HG03354 (cell line): ENCODE data around the gene USP36.
"Not testable (repeated sequence)": the region's sequence is repeated elsewhere in the genome, so short reads cannot be mapped to it uniquely, and the experiment has no call there.

Source experiments
- ATAC-seq: cut with Tn5 transposase; IDR thresholded peaks from one replicate; pipeline ENCODE4 v1.9.1; 2021; ENCODE audit warnings: mild to moderate bottlenecking; ENCODE audit not compliant: unreplicated experiment, poor library complexity, severe bottlenecking

Gene USP36

DNA sequence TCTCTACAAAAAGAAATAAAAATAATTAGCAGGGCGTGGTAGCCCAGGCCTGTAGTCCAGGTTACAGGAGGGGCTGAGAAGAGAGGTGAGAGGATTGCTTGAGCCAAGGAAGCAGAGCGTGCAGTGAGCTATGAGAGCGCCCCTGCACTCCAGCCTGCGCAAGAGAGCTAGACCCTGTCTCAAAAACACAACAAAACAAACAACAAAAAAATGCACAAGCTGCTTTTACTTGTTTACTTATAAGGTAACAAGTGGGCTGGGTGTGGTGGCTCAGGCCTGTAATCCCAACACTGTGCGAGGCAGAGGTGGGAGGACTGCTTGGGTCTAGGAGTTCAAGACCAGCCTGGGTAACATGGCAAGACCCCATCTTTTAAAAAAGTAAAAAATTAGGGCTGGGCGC, 60.3 kb downstream of the USP36 start:
- no peak for ATAC-seq

DNA sequence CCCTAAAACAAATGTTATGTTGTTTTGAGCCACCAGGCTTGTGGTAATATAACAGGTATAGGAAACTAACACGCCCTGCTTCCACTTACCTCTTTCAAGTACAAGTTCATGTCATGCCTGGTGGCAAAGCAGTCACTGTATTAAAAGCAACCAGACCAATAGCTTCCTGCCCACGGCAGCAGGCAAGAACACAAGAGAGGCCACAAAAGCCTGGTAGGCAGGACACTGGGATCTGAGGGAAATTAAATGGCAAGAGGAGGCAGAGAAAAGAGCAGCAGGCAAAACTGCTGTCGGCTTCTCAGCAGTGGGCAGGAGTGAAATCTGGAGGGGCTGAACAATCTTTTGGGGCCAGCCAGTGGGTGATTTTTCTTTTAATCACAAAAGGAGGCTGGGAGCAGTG, 60.8 kb downstream of the USP36 start:
- no peak for ATAC-seq

DNA sequence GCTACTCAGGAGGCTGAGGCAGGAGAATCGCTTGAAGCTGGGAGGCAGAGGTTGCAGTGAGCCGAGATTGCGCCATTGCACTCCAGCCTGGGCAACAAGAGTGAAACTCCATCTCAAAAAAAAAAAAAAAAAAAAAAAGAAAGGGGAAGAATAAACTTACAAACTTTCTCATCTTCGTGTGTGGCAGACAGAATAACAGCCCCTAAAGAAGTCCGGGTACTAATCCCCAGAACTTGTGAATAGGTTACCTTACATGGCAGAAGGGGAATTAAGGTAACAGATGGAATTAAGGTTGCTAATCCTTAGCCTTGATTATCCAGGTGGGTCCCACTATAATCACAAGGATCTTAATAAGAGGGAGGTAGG, 61.3 kb downstream of the USP36 start:
- ATAC-seq, result not testable (repeated sequence)

DNA sequence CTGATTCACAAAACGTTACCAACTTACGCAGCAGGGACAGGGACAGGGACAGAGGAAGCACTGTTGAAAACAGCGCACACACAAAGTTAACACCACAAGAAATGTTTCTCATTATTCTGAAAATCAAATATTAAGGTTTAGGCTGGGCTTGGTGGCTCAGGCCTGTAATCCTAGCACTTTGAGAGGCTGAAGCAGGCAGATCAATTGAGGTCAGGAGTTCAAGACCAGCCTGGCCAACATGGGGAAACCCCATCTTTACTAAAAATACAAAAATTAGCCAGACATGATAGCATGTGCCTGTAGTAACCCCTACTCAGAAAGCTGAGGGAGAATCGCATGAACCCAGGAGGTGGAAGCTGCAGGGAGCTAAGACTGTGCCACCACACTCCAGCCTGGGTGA, 62.7 kb downstream of the USP36 start:
- ATAC-seq, result no peak

DNA sequence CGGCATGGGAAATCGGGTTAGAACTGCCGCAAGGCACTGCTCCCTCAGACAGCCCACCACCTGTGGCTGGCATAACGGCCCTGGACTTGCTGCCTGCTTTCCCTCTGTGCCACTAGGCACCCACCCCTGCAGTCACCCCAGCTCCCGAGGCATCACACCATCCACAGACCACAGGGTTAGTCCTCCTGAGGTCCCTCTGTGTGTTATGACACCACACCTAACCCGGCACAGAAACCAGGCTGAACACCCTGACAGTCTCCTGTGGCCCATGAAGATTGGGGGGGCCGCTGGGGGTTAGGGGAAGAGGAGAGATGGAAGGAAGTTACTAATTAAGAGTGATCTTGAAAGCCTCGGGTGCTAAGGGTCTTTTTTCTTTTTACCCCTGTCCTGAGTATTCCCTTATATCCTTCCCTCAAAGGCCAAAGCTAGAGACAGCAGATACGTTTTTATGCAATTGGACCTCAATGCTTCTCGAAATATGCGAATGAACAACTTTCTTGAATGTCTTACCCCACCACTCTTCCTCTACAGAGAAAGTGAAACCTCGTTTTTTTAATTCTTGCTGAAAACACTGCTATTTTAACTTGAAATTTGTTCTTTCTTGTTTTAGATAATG, 65.5 kb downstream of the USP36 start:
- ATAC-seq, result peak; percentile 52

DNA sequence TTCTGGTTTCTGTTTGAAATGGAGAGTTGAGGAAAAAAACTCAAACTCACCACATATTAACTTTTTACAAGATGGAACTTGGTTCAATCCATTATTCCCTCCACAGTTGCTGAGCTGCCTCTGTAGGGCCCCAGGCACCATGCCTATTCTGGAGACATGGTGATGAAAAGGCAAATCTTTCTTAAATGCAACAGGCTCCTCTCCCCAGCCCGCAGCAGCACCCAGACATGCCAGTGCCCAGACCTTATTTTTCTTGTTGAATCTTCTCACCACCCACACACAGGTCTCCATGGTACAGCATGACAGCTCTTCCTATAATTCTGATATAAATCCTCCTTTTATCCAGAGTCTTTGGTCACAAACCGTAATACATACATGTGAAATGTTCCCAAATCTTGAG, 66.2 kb downstream of the USP36 start:
- no peak for ATAC-seq

DNA sequence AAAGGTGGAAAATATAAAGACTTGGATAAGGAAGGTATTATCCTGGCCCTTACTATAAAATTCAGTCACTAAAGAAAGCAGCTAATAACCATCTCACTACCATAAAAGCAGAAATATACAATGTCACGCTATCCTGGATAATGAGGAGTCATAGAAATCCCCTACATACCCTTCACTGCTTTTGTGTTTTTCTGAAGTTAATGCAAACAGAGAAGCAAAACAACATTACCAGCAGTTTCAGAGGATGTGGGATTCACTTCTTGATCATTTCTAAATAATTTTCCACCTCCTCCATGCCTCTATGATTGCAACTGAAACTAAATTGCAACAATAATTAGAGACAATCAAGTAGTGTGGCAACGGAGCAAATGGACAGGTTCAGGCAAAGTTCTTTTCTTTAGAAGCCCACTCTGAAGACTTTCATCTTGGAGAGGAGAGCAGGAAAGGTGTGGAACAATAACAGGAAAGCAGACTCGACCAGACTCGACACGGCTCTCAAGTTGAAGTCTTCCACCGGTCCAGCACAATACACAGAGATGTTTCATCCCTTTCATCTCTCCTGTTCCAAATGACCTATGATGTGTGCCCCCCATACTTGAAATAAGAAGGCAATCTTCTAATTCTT, 68.7 kb downstream of the USP36 start:
- peak; percentile 48 for ATAC-seq

DNA sequence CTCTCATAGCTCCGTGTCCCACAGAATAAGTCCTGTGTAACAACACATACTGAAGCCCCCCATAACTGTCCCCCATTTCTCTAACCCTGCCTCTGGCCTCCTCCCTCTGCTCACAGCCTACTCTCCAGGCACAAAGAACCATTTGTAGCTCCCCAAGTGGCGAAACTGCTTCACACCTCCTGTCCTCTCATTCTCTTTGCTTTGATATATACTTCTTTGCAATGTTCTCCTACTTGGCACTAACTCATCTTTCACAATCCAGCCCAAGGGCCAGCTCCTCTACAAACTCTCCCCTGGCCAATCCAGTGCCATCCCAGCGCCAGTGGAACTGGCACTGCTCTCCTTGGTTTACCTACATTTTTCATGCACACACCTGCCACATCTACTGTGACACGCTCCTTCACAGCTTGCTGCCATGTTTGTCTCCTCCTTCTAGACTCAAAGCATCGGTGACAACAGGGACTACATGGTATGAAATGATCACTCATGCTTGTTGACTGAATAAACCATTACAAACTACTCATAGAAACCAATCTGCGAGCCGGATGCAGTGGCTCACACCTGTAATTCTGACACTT, 71.3 kb downstream of the USP36 start:
- ATAC-seq, result no peak

DNA sequence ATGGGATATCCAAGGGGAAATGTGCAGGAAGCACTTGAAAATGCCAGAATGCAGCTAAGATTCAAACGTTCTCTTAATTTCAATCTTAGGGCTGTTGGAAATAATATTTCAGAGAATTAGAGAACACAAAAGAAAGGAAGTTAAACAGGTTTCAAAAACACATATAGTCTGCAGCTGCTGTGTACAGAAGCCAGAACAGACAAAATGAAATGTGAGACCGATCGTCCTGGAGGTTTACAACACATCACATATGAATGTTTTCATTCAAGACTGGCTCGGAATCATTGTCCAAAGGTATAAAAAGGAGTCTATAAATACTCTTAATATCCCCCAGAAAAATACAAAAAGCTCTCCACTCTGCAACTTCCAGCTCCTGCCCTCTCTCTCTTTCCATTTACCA, 72.8 kb downstream of the USP36 start:
- ATAC-seq, result no peak

DNA sequence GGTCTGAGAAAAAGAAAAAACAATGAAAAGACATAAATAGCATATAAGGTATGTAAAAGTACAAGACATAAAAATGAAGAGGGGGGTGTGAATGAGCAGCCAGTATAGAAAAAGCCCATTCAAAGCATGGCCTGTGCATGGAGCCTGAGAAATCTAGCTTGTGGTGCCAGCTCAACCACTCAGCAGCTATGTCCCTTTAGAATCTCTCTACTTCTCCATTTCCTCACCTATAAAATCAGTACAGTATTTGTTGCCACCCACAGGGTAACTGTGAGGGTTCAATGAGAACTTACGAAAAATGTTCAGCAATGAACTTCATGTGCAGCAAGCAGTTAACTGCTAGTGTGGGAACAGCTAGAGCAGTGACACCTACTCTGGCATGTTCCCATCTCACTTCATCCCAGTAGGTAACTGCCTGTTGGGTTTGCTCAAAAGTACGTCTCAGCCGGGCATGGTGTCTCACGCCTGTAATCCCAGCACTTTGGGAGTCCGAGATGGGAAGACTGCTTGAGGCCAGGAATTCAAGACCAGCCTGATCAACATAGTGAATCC, 73.8 kb downstream of the USP36 start:
- ATAC-seq, result no peak

DNA sequence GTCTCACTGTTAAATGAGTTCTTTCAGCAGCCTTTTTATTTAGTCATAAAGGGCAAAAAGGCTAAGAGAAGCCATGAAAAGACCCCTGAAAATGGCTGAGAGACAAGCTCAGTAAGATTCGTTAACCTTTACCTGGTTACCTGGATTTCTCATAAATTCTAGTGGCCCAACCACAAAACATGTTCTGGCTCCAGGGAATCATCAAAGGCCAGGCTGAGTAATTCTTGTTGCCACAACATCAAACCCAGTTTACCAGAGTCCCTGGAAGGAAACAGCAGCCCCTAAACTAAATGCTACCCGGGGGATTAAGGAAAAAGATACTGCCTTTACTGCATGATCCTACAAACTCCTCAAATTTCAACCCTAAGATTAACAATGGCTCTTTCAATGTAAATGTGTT, 74.4 kb downstream of the USP36 start:
- no peak for ATAC-seq

DNA sequence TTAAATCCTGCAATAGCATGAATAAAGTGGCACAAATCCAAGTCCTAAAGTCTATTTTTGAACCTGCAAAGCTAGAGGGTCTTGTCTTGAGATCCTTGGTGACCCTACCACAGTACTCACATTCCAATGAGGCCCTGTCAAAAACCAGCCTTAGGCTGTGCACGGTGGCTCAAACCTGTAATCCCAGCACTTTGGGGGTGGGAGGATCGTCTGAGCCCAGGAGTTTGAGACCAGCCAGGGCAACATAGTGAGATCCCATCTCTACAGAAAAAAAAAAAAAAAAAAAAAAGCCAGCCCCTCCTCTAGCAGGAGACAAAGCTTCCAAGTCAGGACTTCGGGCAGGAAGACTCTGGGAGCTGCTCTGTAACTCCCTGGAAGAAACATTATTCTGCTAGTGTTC, 74.8 kb downstream of the USP36 start:
- ATAC-seq, result no peak

DNA sequence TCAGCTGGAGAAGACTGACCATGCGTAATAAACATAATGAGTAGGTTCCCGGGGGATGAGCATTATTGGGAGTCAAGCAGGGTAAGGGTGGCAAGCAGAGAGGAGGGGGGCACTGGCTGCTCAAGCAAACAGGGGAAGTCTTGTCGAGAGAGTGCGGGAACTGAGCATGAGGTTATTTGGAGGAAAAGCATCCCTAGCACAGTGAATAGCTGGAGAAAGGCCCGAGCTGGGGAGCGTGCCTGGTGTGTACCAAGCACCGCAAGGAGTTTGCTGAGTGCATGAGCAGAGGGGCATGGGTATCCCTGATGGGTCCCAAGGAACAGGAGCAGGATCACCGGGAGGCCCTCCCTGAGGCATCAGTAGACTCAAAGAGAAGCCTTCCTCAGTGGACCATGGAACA, 75.7 kb downstream of the USP36 start:
- ATAC-seq, result no peak

DNA sequence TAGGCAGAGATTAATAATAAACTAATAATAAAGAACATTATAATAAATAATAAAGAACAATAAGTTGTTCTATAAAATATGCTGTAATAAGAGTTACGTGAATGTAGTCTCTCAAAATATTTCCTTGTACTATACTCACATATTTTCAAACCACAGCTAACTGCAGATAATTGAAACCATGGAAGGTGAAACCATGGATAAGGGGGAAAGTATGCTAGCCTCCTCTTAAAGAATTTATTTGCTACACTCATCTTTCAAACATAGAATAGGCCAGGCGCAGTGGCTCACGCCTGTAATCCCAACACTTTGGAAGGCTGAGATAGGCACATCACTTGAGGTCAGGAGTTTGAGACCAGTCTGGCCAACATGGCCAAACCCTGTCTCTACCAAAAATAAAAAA, 77.1 kb downstream of the USP36 start:
- no peak for ATAC-seq

DNA sequence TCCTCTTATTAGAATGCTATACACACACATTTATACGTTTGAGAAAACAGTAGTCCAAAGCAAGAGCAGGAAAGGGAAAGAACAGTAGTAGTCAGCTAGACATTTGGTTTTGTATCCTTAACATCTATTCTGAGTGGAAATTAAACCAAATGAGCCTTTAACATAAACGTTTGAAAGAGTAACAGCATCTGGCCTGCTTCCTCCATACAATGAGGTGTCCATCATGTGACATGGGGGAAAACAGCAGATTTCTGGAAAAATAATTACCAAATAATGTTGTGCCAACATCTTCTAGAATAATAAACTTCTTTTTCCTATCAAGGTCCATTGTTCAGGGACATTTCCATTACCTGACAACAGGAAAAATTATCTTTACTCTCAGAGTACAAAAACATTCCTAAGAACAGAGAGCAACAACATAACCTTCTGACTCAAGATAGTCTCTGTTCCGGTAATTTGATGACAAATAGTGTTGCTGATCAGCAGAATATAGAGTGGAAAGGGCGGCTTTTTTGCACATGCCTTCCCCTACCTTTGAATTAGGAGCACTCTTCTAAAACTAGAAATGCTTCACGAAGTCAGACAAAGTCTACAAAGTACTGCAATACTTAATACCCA, 78.7 kb downstream of the USP36 start:
- ATAC-seq, result no peak

DNA sequence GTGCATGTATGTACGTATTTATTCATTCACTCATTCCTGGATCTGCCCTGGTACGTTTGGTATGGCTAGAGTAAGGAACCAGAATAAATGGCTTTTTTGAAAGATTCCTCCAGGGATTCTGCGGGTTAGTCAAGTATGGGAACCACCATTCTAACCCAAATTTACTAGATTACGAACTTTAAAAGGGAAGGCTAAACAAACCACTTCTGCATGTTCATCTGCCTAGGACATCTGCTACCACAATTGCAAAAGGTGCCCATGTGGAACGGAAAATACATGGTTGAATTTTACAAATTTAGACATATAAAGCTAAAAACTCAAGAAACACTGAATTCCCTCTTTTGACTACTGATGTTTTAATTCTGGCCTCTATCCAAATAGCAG, 80.7 kb downstream of the USP36 start:
- ATAC-seq, result no peak

DNA sequence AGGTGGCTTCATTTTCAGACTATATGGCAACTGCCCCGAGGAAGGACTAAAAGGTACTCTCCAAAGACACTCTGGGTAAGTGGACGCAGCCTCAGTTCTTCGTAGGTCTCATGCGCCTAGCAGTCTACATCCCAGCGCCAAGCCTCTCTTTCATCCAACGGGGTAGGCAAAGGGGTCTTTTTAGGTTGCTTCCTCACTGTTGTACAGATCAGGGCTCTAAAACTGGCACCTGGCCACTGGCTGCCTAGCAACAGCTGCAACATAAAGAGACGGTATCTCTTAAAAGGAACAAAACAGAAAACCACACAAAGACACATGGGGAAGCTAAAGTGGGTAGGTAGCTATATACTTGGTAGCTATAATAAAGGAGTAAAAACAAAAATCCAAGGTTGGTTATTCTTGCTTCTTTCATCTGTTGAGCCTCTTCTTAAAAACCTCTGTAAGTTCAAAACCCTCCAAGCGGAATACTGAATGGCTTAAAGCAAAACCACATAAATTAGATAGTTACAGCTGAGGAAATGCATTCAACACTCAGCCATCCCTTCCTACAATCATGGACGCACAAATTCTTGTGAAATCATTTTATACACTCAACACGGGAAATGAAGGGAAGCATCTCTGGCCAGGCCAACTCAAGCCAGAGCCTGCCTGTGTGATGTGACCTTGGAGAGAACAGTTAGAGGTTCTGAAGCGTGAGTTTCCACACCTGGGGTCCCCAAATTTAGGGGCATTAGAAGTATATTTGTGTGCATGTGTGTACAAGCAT, 81.2 kb downstream of the USP36 start:
- ATAC-seq, result peak; percentile 77

DNA sequence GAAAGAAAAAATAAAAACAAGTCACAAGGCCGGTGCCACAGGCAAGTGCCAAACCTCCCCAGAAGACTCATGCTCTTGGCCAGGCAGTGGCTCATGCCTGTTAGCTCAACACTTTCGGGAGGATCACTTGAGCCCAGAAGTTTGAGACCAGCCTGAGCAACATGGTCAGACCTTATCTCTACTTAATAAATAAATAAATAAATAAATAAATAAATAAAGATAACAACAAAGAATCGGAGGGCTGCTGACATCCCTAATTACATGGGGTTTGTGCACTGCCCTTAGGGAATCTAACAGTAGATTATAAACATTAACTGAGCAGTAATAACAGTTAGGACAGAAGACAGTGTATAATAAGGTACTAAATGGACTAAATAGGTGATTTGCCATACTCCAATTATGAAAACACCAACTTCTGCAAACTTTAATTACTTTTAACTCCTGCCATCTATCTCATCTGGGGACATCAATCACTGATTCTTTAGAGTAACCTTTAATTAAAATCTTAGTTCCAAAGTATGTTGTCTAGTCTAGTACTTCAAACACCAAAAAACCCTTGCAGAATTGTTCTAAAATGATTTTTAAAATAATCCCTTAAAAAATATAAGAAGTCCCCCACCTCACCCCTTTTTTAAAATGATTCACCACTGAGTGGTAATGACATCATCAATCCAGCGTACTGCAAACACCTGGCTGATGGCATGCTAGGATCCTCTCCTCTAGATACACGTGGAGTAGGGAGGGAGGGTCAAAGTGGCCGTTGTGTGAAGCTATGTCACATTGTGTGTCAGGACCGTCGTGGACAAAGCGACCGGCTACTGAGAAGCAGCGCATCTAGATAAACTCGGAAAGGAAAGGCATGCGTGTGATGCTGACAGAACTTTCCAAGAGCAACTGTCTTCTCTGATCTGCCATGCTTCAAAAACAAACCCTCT, 87.0 kb downstream of the USP36 start:
- no peak for ATAC-seq

DNA sequence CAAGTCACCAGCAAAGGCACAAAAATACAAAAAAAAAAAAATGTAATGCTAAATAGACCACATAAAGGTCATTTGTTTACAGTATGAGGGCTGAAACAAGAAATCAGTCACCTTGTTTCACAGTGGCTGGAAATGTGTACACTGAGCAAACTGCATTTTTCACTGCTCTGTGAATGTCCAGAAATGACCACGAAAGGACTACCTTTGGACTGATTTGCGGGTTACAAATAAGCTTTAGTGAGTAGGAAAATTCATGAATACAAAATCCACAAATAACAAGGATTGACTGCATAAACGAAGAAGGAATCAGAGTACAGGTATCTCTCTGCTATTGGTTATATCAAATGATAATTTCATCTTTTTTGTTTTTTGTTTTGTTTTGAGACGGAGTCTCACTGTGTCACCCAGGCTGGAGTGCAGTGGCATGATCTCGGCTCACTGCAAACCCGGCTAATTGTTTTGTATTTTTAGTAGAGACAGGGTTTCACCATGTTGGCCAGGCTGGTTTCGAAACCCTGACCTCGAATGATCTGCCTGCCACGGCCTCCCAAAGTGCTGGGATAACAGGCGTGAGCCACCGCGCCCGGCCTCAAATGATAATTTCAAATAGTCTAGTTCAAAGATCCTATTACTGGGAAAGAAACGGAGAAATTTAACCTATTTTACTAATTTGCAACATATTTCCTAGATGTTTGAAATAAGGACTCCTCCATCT, 89.0 kb downstream of the USP36 start:
- ATAC-seq, result no peak
